HepG2 (cell line): ENCODE measurements around the gene PARN. TPM values are rescaled to one million over a fixed set of nuclear protein-coding genes. Genes with fewer than 3 reads are reported as not detected.

Source experiments
- BRCA1 ChIP-seq: sonication (generic); formaldehyde crosslinking; IDR thresholded peaks from 2 replicates; pipeline ENCODE4 v1.4.0; 2020; ENCODE audit warnings: missing genetic modification reagents
- GLI4 ChIP-seq: sonication (generic); formaldehyde crosslinking; IDR thresholded peaks from 2 replicates; pipeline ENCODE4 v1.5.1; 2020; ENCODE audit warnings: missing genetic modification reagents, mild to moderate bottlenecking, moderate library complexity, borderline replicate concordance
- HNF1A ChIP-seq, 2 experiments: sonication (generic) in 1 of 2; formaldehyde crosslinking in 1 of 2; IDR thresholded peaks; 2 replicates each; pipeline versions ENCODE4 v1.4.0 to v1.6.1; 2016 to 2020; ENCODE audit warnings: borderline replicate concordance in 1 of 2, low read depth in 1 of 2, mild to moderate bottlenecking in 1 of 2, missing genetic modification reagents in 1 of 2
- HNF4G ChIP-seq, 2 experiments: sonication (generic) in 1 of 2; formaldehyde crosslinking in 1 of 2; IDR thresholded peaks; 2 replicates each; pipeline versions ENCODE4 v1.4.0 to v1.6.1; 2011 to 2020; ENCODE audit warnings: borderline replicate concordance in 2 of 2, low read depth in 2 of 2, mild to moderate bottlenecking in 2 of 2, low read length in 1 of 2, missing genetic modification reagents in 1 of 2, moderate library complexity in 1 of 2
- MAZ ChIP-seq, 2 experiments: sonication (generic) in 1 of 2; formaldehyde crosslinking in 1 of 2; IDR thresholded peaks; 2 replicates each; pipeline versions ENCODE4 v1.5.0 to v1.6.1; 2012 to 2020; ENCODE audit warnings: low read depth in 2 of 2, mild to moderate bottlenecking in 2 of 2, borderline replicate concordance in 1 of 2, improper control_type of control experiment in 1 of 2, low read length in 1 of 2, missing genetic modification reagents in 1 of 2, moderate library complexity in 1 of 2
- MZF1 ChIP-seq: sonication (generic); formaldehyde crosslinking; IDR thresholded peaks from 2 replicates; pipeline ENCODE4 v1.8.1; 2023; ENCODE audit warnings: mild to moderate bottlenecking, missing genetic modification reagents, borderline replicate concordance
- NR2F6 ChIP-seq, 2 experiments: IDR thresholded peaks; 2 replicates each; pipeline ENCODE4 v1.6.1; 2016; ENCODE audit warnings: antibody characterized with exemption in 1 of 2, mild to moderate bottlenecking in 1 of 2
- PAXIP1 ChIP-seq: sonication (generic); formaldehyde crosslinking; conservative IDR thresholded peaks from 2 replicates; pipeline ENCODE4 v1.4.0; 2020; ENCODE audit warnings: mild to moderate bottlenecking, missing genetic modification reagents, moderate library complexity
- PRPF4 ChIP-seq: fragments of 200-400 bp; formaldehyde crosslinking; IDR thresholded peaks from 2 replicates; pipeline ENCODE4 v1.6.1; 2016; ENCODE audit warnings: low read length, low read depth; ENCODE audit not compliant: poor library complexity, severe bottlenecking
- REL ChIP-seq: sonication (generic); formaldehyde crosslinking; conservative IDR thresholded peaks from 2 replicates; pipeline ENCODE4 v1.8.0; 2022; ENCODE audit warnings: mild to moderate bottlenecking, missing genetic modification reagents, moderate library complexity
- SAP130 ChIP-seq: IDR thresholded peaks from 2 replicates; pipeline ENCODE4 v1.6.1; 2016; ENCODE audit warnings: low read depth
- YEATS4 ChIP-seq: sonication (generic); formaldehyde crosslinking; IDR thresholded peaks from 2 replicates; pipeline ENCODE4 v1.4.0; 2020; ENCODE audit warnings: missing genetic modification reagents, borderline replicate concordance
- ZFX ChIP-seq: sonication (generic); formaldehyde crosslinking; IDR thresholded peaks from 2 replicates; pipeline ENCODE4 v1.4.0; 2020; ENCODE audit warnings: mild to moderate bottlenecking, low read depth, missing genetic modification reagents, moderate library complexity
- ZIK1 ChIP-seq: sonication (generic); formaldehyde crosslinking; IDR thresholded peaks from 2 replicates; pipeline ENCODE4 v1.5.0; 2020; ENCODE audit warnings: mild to moderate bottlenecking, low read depth, missing genetic modification reagents, borderline replicate concordance
- ZNF205 ChIP-seq: IDR thresholded peaks from 2 replicates; pipeline ENCODE4 v1.6.1; 2018; ENCODE audit warnings: missing biosample characterization, missing genetic modification reagents
- ZNF33B ChIP-seq: sonication (generic); formaldehyde crosslinking; IDR thresholded peaks from 2 replicates; pipeline ENCODE4 v1.5.1; 2020; ENCODE audit warnings: mild to moderate bottlenecking, missing genetic modification reagents
- polyA plus RNA-seq, 8 experiments: library from polyadenylated mRNA; depleted of rRNA in 3 of 8; stranded (reverse) in 7 of 8; unstranded in 1 of 8; fragments of >200 nt; fragmentation: Illumina TruSeq in 4 of 8; extraction: Trizol in 4 of 8; gene quantifications; 2 replicates each; pipeline versions ENCODE4 v1.2.1 to v1.2.3, GENCODE V29; 2011 to 2016; ENCODE audit warnings: low read depth in 4 of 8, missing spikeins in 1 of 8, mixed read lengths in 1 of 8; ENCODE audit not compliant: insufficient read depth in 1 of 8
- total RNA-seq, 5 experiments: library from RNA; depleted of rRNA; stranded (reverse); fragments of >200 nt; fragmentation: Illumina TruSeq; extraction: Trizol; gene quantifications; 2 replicates each; pipeline ENCODE4 v1.2.3, GENCODE V29; 2016; ENCODE audit warnings: low read depth in 1 of 5
- TF ChIP-seq, protein P1 (sequence below): sonication (generic); formaldehyde crosslinking; IDR thresholded peaks from 2 replicates; pipeline ENCODE4 v1.8.1; 2022; ENCODE audit warnings: low read depth, mild to moderate bottlenecking, missing genetic modification reagents

PARN gene
- total and polyA plus RNA-seq, 2 of the 13 experiments (the other 11 are each of a cell fraction or from before 2014, with no cell fraction given), result 13.3 to 47.6 TPM

GRCh38 chr16:14473488-14473887 lies 156.6 kb downstream of the PARN start (continued):
- TF ChIP-seq PAXIP1 (peak; percentile 57), HNF1A (IDR thresholded peaks at IDR 0.05; ENCODE audit: low read depth) (no peak), HNF1A (CRISPR knock-in tag; IDR thresholded peaks at IDR 0.05; ENCODE audit: borderline replicate concordance) (no peak), ZNF205 (CRISPR knock-in tag) (peak; percentile 29; the same call in 1 of the 2 replicates), ZFX (CRISPR knock-in tag) (peak; percentile 40; the same call in 1 of the 2 replicates), HNF4G (IDR thresholded peaks at IDR 0.05; ENCODE audit: borderline replicate concordance, low read depth, low read length) (peak; percentile 59), HNF4G (CRISPR knock-in tag; IDR thresholded peaks at IDR 0.05; ENCODE audit: borderline replicate concordance, low read depth) (no peak), BRCA1 (CRISPR knock-in tag) (no peak), SAP130 (CRISPR knock-in tag) (peak; percentile 74), YEATS4 (no peak), MZF1 (no peak), NR2F6 (IDR thresholded peaks at IDR 0.05) (peak; percentile 97), NR2F6 (CRISPR knock-in tag; IDR thresholded peaks at IDR 0.05) (peak; percentile 94), ZNF33B (CRISPR knock-in tag) (no peak), REL (CRISPR knock-in tag) (no peak), ZIK1 (CRISPR knock-in tag) (no peak), PRPF4 (no peak), GLI4 (0 out of 2 replicates have a peak, but pooled peaks have one; percentile 8), MAZ (IDR thresholded peaks at IDR 0.05; ENCODE audit: borderline replicate concordance, low read depth, low read length) (no peak), MAZ (CRISPR knock-in tag; IDR thresholded peaks at IDR 0.05; ENCODE audit: low read depth) (0 out of 2 replicates have a peak, but pooled peaks have one; percentile 9)
- TF ChIP-seq, protein P1, sequence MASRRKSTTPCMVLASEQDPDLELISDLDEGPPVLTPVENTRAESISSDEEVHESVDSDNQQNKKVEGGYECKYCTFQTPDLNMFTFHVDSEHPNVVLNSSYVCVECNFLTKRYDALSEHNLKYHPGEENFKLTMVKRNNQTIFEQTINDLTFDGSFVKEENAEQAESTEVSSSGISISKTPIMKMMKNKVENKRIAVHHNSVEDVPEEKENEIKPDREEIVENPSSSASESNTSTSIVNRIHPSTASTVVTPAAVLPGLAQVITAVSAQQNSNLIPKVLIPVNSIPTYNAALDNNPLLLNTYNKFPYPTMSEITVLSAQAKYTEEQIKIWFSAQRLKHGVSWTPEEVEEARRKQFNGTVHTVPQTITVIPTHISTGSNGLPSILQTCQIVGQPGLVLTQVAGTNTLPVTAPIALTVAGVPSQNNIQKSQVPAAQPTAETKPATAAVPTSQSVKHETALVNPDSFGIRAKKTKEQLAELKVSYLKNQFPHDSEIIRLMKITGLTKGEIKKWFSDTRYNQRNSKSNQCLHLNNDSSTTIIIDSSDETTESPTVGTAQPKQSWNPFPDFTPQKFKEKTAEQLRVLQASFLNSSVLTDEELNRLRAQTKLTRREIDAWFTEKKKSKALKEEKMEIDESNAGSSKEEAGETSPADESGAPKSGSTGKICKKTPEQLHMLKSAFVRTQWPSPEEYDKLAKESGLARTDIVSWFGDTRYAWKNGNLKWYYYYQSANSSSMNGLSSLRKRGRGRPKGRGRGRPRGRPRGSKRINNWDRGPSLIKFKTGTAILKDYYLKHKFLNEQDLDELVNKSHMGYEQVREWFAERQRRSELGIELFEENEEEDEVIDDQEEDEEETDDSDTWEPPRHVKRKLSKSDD (CRISPR knock-in tag), result 0 out of 2 replicates have a peak, but pooled peaks have one; percentile 69
